Gastroesophageal sphincter (tissue), 3 donors: Measurements from ENCODE around the gene SYNJ1.
A peak's percentile ranks its signal among the peaks of the same experiment; 100 is the strongest.

Experiments
- EP300 ChIP-seq: sonication (generic); formaldehyde crosslinking; IDR thresholded peaks from one replicate; pipeline ENCODE4 v1.6.1; 2017; ENCODE audit warnings: antibody characterized with exemption, mild to moderate bottlenecking
- POLR2A ChIP-seq, 2 donors: fragments of 450-650 bp; IDR thresholded peaks; one replicate each; pipeline ENCODE4 v1.6.1; 2017; ENCODE audit warnings: antibody characterized with exemption in 2 of 2, mild to moderate bottlenecking in 2 of 2, moderate library complexity in 1 of 2
- POLR2AphosphoS5 ChIP-seq: sonication (generic); formaldehyde crosslinking; IDR thresholded peaks from one replicate; pipeline ENCODE4 v1.6.1; 2017; ENCODE audit warnings: antibody characterized with exemption
- TF ChIP-seq, protein P1 (sequence below), 4 experiments: fragments of 200-600 bp in 2 of 4; fragments of 450-650 bp in 2 of 4; sonication (generic) in 1 of 4; IDR thresholded peaks; one replicate each; pipeline ENCODE4 v1.5.1; 2017 to 2019; ENCODE audit warnings: antibody characterized with exemption in 4 of 4, mild to moderate bottlenecking in 2 of 4, moderate library complexity in 2 of 4

DNA sequence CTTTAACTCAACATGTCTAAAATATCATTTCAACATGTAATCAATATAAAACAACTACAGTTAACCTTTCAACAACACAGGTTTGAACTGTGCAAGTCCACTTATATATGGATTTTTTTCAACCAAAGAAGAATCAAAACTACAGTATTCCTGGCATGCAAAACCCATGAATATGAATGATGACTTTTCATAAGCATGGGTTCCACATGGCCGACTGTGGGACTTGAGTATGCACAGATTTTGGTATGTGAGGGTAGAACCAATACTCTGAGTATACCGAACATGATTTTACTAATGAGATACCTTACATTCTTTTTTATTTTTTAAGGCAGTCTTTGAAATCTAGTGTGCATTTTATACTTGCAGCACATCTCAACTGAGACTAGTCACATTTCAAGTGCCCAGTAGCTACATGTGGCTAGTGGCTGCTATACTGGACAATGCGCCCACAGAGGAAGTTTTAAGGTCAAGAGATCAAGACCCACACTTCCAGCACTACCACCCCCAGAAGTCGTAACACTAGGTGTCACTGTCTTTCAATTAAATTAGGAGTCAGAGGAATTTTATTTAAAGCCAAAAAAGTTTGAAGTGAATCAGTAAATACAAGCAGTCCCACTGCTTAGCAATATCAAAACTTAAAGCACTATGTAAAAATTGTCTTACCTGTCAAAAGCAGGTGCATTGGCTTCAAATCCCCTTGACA, 40.0 kb downstream of the SYNJ1 start:
- TF ChIP-seq, protein P1, sequence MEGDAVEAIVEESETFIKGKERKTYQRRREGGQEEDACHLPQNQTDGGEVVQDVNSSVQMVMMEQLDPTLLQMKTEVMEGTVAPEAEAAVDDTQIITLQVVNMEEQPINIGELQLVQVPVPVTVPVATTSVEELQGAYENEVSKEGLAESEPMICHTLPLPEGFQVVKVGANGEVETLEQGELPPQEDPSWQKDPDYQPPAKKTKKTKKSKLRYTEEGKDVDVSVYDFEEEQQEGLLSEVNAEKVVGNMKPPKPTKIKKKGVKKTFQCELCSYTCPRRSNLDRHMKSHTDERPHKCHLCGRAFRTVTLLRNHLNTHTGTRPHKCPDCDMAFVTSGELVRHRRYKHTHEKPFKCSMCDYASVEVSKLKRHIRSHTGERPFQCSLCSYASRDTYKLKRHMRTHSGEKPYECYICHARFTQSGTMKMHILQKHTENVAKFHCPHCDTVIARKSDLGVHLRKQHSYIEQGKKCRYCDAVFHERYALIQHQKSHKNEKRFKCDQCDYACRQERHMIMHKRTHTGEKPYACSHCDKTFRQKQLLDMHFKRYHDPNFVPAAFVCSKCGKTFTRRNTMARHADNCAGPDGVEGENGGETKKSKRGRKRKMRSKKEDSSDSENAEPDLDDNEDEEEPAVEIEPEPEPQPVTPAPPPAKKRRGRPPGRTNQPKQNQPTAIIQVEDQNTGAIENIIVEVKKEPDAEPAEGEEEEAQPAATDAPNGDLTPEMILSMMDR (IDR thresholded peaks at IDR 0.05) = peak in 1 of 4 experiments; percentile 12
- TF ChIP-seq POLR2A (IDR thresholded peaks at IDR 0.05) (no peak), EP300 (no peak), POLR2AphosphoS5 (no peak)
